GM12864 (cell line): Measurements from ENCODE around the gene GABRB1.

Experiments
- DNase-seq: peaks from one replicate; pipeline ENCODE4 v3.0.0-alpha.2; 2011; ENCODE audit warnings: low read depth
- H3K4me3 ChIP-seq: 2 replicates; pipeline ENCODE4 v1.5.1; 2011; ENCODE audit warnings: mild to moderate bottlenecking, low read depth, low read length, control low read depth
- CTCF ChIP-seq: IDR thresholded peaks from 2 replicates; pipeline ENCODE4 v1.5.1; 2011; ENCODE audit warnings: low read depth, mild to moderate bottlenecking, moderate library complexity, low read length, control low read depth, inconsistent platforms; ENCODE audit errors: missing control alignments

GABRB1 gene

GRCh38 chr4:47391256-47391655 lies 359.9 kb downstream of the GABRB1 start:
- DNase-seq: no peak
- no peak for TF ChIP-seq CTCF
- no peak overlapping the region for H3K4me3 ChIP-seq

- no peak for DNase-seq
- no peak overlapping the region for H3K4me3 ChIP-seq
- no peak for TF ChIP-seq CTCF
Observed at GRCh38 chr4:47406408-47406807, 375.0 kb downstream of the GABRB1 start.

GRCh38 chr4:47410271-47410670 lies 378.9 kb downstream of the GABRB1 start:
- no peak for TF ChIP-seq CTCF

GRCh38 chr4:47413521-47413920 lies 382.2 kb downstream of the GABRB1 start:
- no peak overlapping the region for H3K4me3 ChIP-seq
- DNase-seq: no peak
- no peak for TF ChIP-seq CTCF

More at GRCh38 chr4:47410271-47410670, 378.9 kb downstream of the GABRB1 start:
- H3K4me3 ChIP-seq: no peak overlapping the region
- no peak for DNase-seq

GRCh38 chr4:47415719-47416118 lies 384.4 kb downstream of the GABRB1 start:
- H3K4me3 ChIP-seq: no peak overlapping the region
- no peak for TF ChIP-seq CTCF
- DNase-seq: peak; percentile 1

- H3K4me3 ChIP-seq: no peak overlapping the region
- TF ChIP-seq CTCF: no peak
- no peak for DNase-seq
Observed at GRCh38 chr4:47418147-47418546, 386.8 kb downstream of the GABRB1 start.

GRCh38 chr4:47419296-47419695 lies 387.9 kb downstream of the GABRB1 start:
- H3K4me3 ChIP-seq: no peak overlapping the region
- no peak for DNase-seq
- TF ChIP-seq CTCF: no peak
